Left ventricle myocardium inferior (tissue), 1 donor: ENCODE measurements around the gene LIPA. TPM values are rescaled to one million over a fixed set of nuclear protein-coding genes. Genes with fewer than 3 reads are reported as not detected.
"Not testable (repeated sequence)": the region's sequence is repeated elsewhere in the genome, so short reads cannot be mapped to it uniquely, and the experiment has no call there.

Experiments
- DNase-seq: peaks from one replicate; pipeline ENCODE4 v3.0.0-alpha.2; 2020
- H3K27ac ChIP-seq: fragments of 200-600 bp; replicated peaks from 2 replicates; pipeline ENCODE4 v1.8.0; 2021
- H3K27me3 ChIP-seq: fragments of 200-600 bp; 2 replicates; pipeline ENCODE4 v1.8.0; 2021; ENCODE audit warnings: low read depth
- H3K36me3 ChIP-seq: fragments of 200-600 bp; 2 replicates; pipeline ENCODE4 v1.8.0; 2021
- H3K4me1 ChIP-seq: fragments of 200-600 bp; 2 replicates; pipeline ENCODE4 v1.8.0; 2021
- H3K4me3 ChIP-seq: fragments of 200-600 bp; 2 replicates; pipeline ENCODE4 v1.8.0; 2021; ENCODE audit warnings: mild to moderate bottlenecking, moderate library complexity
- H3K9me3 ChIP-seq: fragments of 200-600 bp; replicated peaks from 2 replicates; pipeline ENCODE4 v1.8.0; 2021
- CTCF ChIP-seq: fragments of 200-600 bp; IDR thresholded peaks from 2 replicates; pipeline ENCODE4 v1.8.0; 2021; ENCODE audit warnings: antibody characterized with exemption, mild to moderate bottlenecking, borderline replicate concordance
- intact Hi-C: fragments of 100-400 bp; cut with micrococcal nuclease; formaldehyde crosslinking; loops from one replicate; pipeline ENCODE4 v1.11.0; 2022
- total RNA-seq: library from RNA; stranded (reverse); fragmentation: NEBNext Ultra II Directional; extraction: Animal tissue kit (Norgen Biotek cat#: 25700); gene quantifications from one replicate; pipeline ENCODE4 v1.2.1, GENCODE V29; 2021
- donor health status: DM: no; HTN: yes; CAD: no; lungs with severe emphysema.

Gene LIPA
- total RNA-seq, 1 donor from 2014 or later = 12.8 TPM

GRCh38 chr10:89173075-89173474, 78.5 kb downstream of the LIPA start:
- H3K36me3 ChIP-seq = no peaks in the 10 kb centered on the region
- no peak overlapping the region for H3K4me3 ChIP-seq
- H3K27me3 ChIP-seq = no peaks in the 10 kb centered on the region
- no peaks in the 10 kb centered on the region for H3K4me1 ChIP-seq
- no peak overlapping the region for H3K27ac ChIP-seq
- intact Hi-C loops = no loop called here
- no peak for TF ChIP-seq CTCF
- no peaks in the 10 kb centered on the region for H3K9me3 ChIP-seq
- no peak for DNase-seq

- Histone ChIP-seq H3K27me3 (no peaks in the 10 kb centered on the region), H3K36me3 (no peaks in the 10 kb centered on the region), H3K4me1 (no peaks in the 10 kb centered on the region), H3K9me3 (no peaks in the 10 kb centered on the region), H3K4me3 (no peak overlapping the region), H3K27ac (no peak overlapping the region)
- DNase-seq = no peak
- intact Hi-C loops = no loop called here
- TF ChIP-seq CTCF = no peak
These were observed 79.6 kb downstream of the LIPA start for GRCh38 chr10:89171996-89172395.

GRCh38 chr10:89171263-89171872, 80.2 kb downstream of the LIPA start:
- Histone ChIP-seq H3K9me3 (no peaks in the 10 kb centered on the region), H3K27me3 (no peaks in the 10 kb centered on the region), H3K27ac (no peak overlapping the region), H3K4me3 (no peak overlapping the region), H3K4me1 (no peaks in the 10 kb centered on the region), H3K36me3 (no peaks in the 10 kb centered on the region)
- intact Hi-C loops = no loop called here
- no peak for TF ChIP-seq CTCF
- DNase-seq = no peak

GRCh38 chr10:89168354-89168900, 83.1 kb downstream of the LIPA start:
- DNase-seq, H3K4me1 ChIP-seq, H3K4me3 ChIP-seq, H3K9me3 ChIP-seq, intact Hi-C loops, H3K27me3 ChIP-seq, H3K27ac ChIP-seq, H3K36me3 ChIP-seq: not testable (repeated sequence)

- DNase-seq = no peak
- intact Hi-C loops = no loop called here
- Histone ChIP-seq H3K4me3 (no peak overlapping the region), H3K9me3 (no peaks in the 10 kb centered on the region), H3K27me3 (no peaks in the 10 kb centered on the region), H3K4me1 (no peaks in the 10 kb centered on the region), H3K27ac (no peak overlapping the region), H3K36me3 (no peaks in the 10 kb centered on the region)
- TF ChIP-seq CTCF = no peak
These were observed 83.7 kb downstream of the LIPA start for GRCh38 chr10:89167915-89168314.

GRCh38 chr10:89165923-89166322, 85.7 kb downstream of the LIPA start:
- DNase-seq = no peak
- H3K27ac ChIP-seq = no peak overlapping the region
- no peak overlapping the region for H3K4me3 ChIP-seq
- intact Hi-C loops = no loop called here
- H3K4me1 ChIP-seq = no peaks in the 10 kb centered on the region
- TF ChIP-seq CTCF = no peak
- H3K9me3 ChIP-seq = no peaks in the 10 kb centered on the region
- no peaks in the 10 kb centered on the region for H3K27me3 ChIP-seq
- no peaks in the 10 kb centered on the region for H3K36me3 ChIP-seq
